ENCODE data around the gene LRRC75A.
"Not testable (repeated sequence)": the region's sequence is repeated elsewhere in the genome, so short reads cannot be mapped to it uniquely, and the experiment has no call there.

The LRRC75A gene

DNA sequence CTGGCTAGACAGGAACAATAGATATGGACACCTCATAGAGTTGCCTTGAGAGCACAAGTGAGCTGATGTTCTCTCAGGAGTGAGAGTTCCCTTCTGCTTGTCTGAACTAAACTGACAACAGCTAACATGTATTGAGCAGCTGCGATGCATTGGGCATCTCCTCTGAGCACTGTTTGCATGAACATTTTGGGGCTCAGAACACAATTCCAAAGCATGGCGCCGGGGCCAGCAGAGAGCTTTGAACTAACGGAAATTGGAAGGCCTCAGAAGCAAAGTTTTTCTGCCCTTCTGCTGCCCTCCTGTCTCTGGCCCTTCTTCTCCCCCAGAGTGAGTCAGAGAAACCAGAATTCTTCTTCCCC, 38.5 kb downstream of the LRRC75A start:
- H3K4me3 Mint-ChIP-seq: no peak overlapping the region
- no peaks in the 10 kb centered on the region for H3K27me3 Mint-ChIP-seq
- H3K27ac Mint-ChIP-seq: peak overlapping the region in 1 of 2 donors; percentile 80
- no peaks in the 10 kb centered on the region for H3K9me3 Mint-ChIP-seq
- no peak for DNase-seq
- peak; percentile 3 for ATAC-seq
- H3K4me1 Mint-ChIP-seq: peaks cover 44% of the 10 kb centered on the region

DNA sequence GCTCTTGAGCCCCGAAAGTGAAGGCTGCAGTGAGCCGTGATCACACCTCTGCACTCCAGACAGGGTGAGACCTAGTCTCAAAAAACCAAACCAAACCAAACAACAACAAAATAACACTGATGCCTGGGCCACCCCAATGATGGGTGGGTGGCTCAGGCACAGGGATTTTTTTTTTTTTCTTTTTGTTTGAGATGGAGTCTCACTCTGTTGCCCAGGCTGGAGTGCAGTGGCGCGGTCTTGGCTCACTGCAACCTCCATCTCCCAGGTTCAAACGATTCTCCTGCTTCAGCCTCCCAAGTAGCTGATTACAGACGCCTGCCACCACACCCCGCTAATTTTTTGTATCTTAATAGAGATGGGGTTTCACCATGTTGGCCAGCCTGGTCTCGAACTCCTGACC, 39.7 kb downstream of the LRRC75A start:
- H3K4me3 Mint-ChIP-seq, ATAC-seq, H3K27me3 Mint-ChIP-seq, DNase-seq, H3K27ac Mint-ChIP-seq, H3K9me3 Mint-ChIP-seq: not testable (repeated sequence)
- H3K4me1 Mint-ChIP-seq: peaks cover 54% of the 10 kb centered on the region

DNA sequence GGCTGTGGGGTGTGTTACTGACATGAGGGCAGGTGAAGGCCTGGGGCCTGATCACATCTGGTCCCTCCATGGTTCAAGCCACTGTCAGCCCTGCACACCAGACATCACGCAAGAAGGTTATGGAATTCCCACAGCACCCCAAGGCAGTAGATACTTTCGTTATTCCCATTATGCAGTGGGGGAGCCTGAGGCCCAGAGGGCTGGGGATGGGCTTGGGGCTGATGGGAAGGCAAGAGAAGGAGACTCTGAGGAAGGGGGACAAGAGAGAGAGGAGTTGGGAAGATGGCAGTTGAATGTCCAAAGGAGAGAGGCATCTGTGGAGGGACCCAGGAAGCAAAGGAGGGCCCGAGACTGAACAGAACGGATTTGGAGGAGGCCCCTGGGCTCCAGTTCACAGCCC, 42.0 kb downstream of the LRRC75A start:
- DNase-seq (no peak), ATAC-seq (no peak)
- Mint-ChIP-seq H3K27me3 (no peaks in the 10 kb centered on the region), H3K27ac (peak overlapping the region in 1 of 2 donors; percentile 89), H3K4me1 (peaks cover 74% of the 10 kb centered on the region), H3K9me3 (no peaks in the 10 kb centered on the region), H3K4me3 (no peak overlapping the region)

DNA sequence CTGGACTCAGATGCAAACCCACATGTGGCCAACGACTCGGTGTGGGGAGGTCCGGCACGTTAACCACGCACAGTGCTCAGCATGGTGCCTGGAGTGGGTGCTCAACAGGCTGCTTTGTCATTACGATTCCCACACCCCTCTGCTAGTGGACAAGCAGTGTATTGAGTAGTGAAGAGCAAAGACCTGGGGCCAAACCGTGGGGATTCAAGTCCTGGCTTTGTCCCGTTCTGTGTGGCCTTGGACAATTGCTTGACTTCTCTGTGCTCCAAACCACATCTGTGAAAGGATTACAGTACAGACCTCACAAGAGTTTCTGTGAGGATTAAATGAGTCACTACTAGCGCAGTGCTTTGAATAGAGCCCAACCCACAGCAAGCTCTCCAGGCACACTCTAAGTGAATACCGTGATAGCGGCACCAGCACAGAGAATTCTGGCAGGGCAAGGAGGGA, 42.8 kb downstream of the LRRC75A start:
- Mint-ChIP-seq H3K4me3 (no peak overlapping the region), H3K27ac (no peak overlapping the region), H3K27me3 (no peaks in the 10 kb centered on the region), H3K4me1 (peaks cover 76% of the 10 kb centered on the region), H3K9me3 (no peaks in the 10 kb centered on the region)
- peak; percentile 72 for ATAC-seq
- no peak for DNase-seq

DNA sequence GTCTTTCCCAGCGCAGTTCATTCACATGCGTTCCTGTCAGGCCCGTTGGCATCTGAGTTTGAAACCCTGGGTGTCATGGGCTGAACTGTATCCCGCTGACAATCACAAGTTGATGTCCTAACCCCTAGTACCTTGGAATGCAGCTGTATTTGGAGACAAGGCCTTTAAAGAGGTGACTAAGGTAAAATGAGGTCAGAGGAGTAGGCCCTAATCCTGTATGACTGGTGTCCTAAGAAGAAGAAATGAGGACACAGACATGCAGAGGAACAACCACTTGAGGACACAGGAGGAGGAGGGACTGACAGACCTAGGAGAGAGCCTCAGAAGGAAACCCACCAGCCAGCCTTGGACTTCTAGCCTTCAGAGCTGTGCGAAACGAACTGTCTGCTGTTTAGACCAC, 43.5 kb downstream of the LRRC75A start:
- H3K27ac Mint-ChIP-seq: no peak overlapping the region
- no peak for DNase-seq
- H3K4me1 Mint-ChIP-seq: peaks cover 78% of the 10 kb centered on the region
- no peaks in the 10 kb centered on the region for H3K27me3 Mint-ChIP-seq
- H3K9me3 Mint-ChIP-seq: no peaks in the 10 kb centered on the region
- H3K4me3 Mint-ChIP-seq: no peak overlapping the region
- no peak for ATAC-seq

DNA sequence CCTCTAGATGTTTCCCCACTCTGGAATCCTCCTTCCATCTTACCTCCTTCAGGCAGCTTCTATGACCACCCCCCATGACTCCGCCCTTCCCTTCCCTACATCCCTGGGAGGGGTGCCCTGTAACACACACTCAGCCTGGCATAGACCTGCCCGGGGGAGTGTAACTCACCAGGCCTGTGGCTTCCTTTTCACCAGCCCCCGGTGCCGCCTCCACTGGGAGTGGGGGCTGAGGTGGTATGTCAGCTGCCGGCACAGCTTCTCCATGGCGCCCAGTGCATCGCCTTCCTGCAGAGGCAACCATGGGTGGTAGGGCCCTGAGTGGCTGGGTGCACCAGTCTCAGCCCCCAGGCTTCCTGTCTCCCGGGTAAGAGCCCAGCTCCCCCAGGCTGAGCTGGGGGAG, 44.3 kb downstream of the LRRC75A start:
- Mint-ChIP-seq H3K27me3 (no peaks in the 10 kb centered on the region), H3K4me1 (peaks cover 79% of the 10 kb centered on the region), H3K4me3 (no peak overlapping the region), H3K9me3 (no peaks in the 10 kb centered on the region), H3K27ac (peak overlapping the region; percentile 57 to 74)
- DNase-seq (no peak), ATAC-seq (no peak)

DNA sequence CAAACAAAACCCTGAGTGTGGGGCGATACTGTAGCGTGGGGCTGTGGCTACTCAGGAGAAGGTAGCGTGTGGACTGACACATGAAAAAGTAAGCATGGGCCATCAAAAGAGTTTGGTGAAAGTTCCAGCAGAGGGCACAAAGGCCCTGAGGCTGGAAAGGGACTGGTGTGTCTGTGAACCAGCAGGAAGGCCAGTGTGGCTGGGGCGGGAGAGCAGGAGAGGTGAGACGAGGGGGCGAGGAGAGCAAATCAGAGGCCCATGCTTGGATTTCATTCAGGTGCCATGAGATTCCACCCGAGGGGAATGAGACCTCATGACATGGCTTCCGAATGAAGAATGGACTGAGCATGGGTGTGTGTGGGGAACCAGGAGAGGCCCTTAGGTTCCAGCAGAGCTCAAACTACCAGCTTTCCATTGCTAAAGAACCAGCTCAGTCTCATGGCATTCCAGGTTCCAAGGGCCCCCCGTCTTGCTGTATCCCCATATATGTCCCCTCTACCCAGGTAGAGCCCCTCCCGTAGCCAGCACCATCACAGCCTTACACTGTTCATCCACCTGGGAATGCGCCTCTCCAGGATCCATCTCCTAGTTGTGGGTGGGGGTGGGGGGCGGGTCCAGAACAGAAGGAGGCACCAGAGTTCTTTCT, 45.5 kb downstream of the LRRC75A start:
- Mint-ChIP-seq H3K27ac (peak overlapping the region in 1 of 2 donors; percentile 28), H3K9me3 (no peaks in the 10 kb centered on the region), H3K27me3 (no peaks in the 10 kb centered on the region), H3K4me3 (no peak overlapping the region), H3K4me1 (peaks cover 92% of the 10 kb centered on the region)
- ATAC-seq (no peak), DNase-seq (no peak)

DNA sequence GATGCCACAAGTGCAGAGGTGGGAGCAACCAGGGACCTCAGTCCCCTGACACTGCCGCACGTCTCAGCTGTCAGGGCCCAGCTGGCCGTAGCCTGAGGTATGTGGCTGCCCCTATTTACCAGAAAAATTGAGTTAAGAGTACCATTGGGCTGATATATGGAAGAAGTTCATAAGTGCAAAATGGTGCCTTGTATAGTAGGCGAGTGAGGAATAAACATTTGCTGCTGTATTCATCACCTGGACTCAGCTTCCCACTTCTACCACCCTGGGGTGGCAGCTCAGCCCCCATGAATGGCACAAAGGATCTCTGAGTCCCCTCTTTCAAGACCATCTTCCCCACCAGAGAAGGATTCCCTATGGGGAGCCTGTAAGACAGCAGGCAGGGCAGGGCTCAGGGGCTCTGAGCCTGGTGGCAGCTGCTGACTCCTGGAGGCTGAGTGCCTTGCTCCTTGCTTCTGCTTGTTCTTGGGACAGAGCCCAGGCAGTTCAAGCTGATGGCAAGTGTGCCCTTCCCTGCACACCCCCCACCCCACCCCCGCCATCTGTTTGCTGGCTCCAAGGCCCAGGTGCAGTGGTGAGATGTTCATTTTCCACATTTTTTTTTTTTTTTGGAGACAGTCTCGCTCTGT, 47.6 kb downstream of the LRRC75A start:
- no peak for ATAC-seq
- Mint-ChIP-seq H3K27ac (peak overlapping the region in 1 of 2 donors; percentile 76), H3K4me1 (peaks cover 84% of the 10 kb centered on the region), H3K4me3 (no peak overlapping the region), H3K27me3 (no peaks in the 10 kb centered on the region), H3K9me3 (no peaks in the 10 kb centered on the region)
- DNase-seq: no peak

DNA sequence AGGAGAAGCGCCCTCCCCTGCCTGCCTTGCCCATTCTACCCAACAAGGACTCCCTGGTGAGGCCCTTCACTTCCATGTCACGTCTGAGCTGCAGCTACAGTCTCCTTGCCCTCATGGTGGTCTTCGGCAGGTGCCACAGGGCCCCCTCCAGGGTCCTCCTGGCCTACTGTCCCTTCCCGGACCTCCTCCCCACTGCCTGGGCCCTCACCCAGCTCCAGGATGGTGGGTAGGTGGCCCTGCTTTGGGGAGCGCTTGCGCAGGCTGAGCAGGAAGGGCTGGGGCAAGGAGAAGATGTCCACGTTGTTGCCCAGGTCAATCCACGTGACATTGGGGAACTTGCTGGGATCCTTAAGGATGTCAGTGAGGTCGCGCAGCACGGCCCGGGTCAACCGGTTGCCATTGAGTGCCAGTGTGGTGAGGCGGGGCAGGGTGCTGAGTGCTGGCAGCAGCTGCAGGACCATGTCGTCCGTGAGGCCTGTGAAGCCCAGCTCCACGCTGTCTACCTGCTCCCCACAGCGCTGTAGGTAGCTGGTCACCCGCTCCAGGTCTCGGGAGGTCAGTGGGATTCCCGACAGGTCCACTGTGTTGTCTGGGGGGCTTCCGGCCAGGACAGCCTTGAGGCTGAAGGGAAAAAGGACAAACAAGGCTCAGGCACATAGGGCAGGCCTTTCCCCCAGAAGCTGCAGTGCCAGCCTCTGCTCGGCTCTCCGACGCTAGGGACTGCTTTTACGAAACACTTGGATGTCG, 48.3 kb downstream of the LRRC75A start:
- ATAC-seq (no peak), DNase-seq (no peak)
- Mint-ChIP-seq H3K9me3 (no peaks in the 10 kb centered on the region), H3K4me1 (peaks cover 77% of the 10 kb centered on the region), H3K27me3 (no peaks in the 10 kb centered on the region), H3K27ac (peak overlapping the region; percentile 7 to 76), H3K4me3 (no peak overlapping the region)

DNA sequence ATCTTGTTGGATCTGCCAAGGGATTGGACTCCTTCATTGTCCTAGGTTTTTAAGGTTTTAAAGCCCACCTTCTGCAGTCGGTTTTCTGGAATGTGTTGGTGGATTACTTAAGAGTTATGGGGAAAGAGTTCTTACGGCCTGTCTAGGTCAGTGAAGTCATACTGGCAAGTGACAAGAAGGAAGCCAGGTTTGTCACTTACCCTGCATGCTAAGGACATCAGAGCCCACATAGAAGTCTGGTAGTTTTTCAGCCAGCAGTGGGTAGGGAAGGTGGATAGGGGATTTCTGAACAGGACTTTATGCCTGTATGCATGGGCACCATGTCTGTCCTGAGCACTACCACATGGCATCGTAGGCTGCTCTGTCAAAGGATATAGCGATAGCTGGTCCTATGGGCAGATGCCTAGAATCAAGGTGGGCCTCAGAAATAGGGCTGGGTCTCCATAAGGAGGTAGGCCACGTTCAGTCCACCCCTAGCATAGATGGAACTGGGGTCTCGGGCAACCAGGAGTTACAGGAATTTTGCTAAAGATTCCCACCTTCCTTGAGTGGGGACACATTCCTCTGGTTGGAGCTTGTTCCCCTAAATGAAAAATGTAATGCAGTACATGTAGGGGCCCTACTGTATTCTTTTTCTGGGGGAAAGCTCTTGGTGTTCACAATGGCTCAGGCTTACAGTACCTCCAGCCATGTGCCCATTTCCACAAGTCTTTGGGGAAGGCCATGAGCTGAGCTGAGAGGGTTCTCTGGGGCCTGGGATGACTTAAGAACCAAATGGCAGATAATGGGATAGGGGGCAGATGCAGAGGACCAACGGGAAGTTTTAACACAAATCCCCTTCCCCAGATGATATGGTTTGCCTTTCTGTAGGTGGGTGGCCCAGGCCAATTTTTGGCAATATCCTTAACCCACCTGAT, 49.1 kb downstream of the LRRC75A start:
- peaks cover 75% of the 10 kb centered on the region for H3K4me1 Mint-ChIP-seq
- peak overlapping the region; percentile 82 to 90 for H3K27ac Mint-ChIP-seq
- no peaks in the 10 kb centered on the region for H3K27me3 Mint-ChIP-seq
- DNase-seq (no peak), ATAC-seq (no peak)
- H3K9me3 Mint-ChIP-seq: no peaks in the 10 kb centered on the region
- H3K4me3 Mint-ChIP-seq: peak overlapping the region; percentile 98 to 99

DNA sequence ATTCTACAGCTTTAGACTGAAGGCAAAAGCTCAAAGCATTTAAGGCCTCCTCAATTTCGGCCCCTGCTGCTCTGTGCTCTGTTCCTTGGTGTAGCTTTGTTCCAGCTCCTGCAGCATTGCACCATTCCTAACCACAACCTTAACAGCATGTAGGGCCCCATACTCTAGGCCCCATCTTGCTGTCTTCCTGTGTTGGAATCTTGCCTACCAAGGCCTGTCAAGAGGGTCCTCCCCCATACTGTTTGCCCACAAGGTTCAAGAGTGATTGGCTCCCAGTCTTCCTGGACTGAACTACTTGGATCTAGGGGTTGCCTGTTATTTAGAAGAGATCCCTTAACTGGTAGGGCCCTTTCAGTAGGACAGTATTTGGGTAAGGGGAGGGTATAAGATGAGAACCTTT, 49.9 kb downstream of the LRRC75A start:
- Mint-ChIP-seq H3K27ac (peak overlapping the region; percentile 82 to 90), H3K27me3 (no peaks in the 10 kb centered on the region), H3K4me1 (peaks cover 75% of the 10 kb centered on the region), H3K9me3 (no peaks in the 10 kb centered on the region), H3K4me3 (peak overlapping the region; percentile 98 to 99)
- no peak for DNase-seq
- no peak for ATAC-seq

DNA sequence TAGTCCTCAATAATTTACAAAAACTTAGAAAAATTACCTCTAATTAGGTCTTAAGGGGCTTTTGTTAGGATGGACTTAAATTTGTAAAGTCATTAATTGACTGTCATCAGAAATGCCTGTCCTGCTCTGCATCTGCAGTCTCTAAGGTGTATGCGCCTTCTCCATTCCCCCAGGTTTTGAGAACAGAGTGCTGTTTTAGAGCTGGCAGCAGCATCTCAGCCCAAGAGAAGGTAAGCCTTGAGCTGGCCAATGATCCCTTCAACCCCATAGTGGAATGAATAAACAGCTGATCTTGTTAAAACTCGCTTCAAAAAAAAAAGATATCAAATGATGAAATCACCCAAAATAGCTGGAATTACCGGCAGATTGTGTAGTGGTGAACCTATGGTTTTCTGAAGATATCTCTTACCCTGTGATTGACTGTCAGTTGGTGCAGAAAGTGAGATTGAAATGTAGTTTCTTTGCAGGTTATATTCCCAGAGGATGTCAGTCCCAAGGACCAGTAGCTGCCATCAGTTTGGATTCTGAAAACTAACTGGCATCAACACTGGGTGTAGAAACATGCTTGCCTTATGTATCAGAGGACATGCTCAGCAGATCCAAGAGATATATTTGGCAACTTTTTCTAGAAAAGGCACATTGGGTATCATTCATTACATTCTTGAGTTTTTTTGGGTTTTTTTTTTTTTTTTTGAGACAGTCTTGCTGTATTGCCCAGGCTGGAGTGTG, 50.9 kb downstream of the LRRC75A start:
- no peak for DNase-seq
- Mint-ChIP-seq H3K9me3 (no peaks in the 10 kb centered on the region), H3K27ac (peak overlapping the region; percentile 90 to 99), H3K4me3 (peak overlapping the region; percentile 98 to 99), H3K27me3 (no peaks in the 10 kb centered on the region), H3K4me1 (peaks cover 72% of the 10 kb centered on the region)
- ATAC-seq: no peak

DNA sequence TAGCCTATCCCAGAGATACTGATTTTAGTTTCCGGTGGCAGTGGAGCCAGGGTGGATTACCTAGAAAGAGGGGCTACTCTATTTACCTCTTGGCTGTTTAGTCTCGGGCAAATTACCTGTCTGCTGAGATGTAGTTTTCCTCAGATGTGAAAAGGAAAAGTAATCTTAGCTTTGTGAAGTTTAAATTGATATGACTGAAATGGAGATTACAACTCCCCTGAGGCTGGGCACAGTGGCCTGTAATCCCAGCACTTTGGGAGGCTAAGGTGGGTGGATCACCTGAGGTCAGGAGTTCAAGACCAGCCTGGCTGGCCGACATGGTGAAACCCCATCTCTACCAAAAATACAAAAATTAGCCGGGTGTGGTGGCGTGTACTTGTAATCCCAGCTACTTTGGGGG, 51.6 kb downstream of the LRRC75A start:
- DNase-seq, H3K9me3 Mint-ChIP-seq, H3K27me3 Mint-ChIP-seq, ATAC-seq: not testable (repeated sequence)
- Mint-ChIP-seq H3K4me1 (peaks cover 68% of the 10 kb centered on the region), H3K4me3 (peak overlapping the region; percentile 98 to 99), H3K27ac (peak overlapping the region; percentile 99 to 100)

DNA sequence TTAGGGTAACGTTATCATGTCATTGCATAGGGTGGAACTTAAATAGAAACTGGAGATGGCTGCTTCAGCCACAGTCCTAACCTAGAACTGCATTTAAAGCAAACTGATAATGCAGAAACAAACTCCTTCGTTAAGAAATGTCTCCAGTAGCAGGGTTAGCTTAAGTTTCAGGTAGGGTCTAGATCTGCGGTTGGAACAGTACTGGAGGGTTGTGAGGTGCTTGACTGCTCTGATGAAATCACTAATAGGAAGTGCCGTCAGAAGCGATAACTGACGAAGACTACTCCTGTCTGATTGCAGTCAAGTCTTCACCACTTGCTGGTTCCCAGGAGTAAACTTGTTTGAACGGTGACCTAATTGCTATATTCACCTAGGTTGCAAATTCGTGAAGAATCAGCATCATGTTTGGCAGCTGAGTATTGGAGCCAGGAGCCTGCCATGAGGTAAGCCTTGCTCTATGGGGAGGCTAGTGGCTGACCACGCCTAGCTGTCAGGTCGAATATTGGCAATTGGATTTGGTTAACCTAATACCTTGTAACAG, 52.1 kb downstream of the LRRC75A start:
- Mint-ChIP-seq H3K27ac (peak overlapping the region; percentile 99 to 100), H3K27me3 (no peaks in the 10 kb centered on the region), H3K4me3 (peak overlapping the region; percentile 98 to 99), H3K9me3 (no peaks in the 10 kb centered on the region), H3K4me1 (peaks cover 66% of the 10 kb centered on the region)
- ATAC-seq (peak; percentile 42), DNase-seq (peak; percentile 24 to 40)
